ENCODE data around the gene LENG1.
A peak's percentile ranks its signal among the peaks of the same experiment; 100 is the strongest.
"Not testable (repeated sequence)": the region's sequence is repeated elsewhere in the genome, so short reads cannot be mapped to it uniquely, and the experiment has no call there.

LENG1 gene

GRCh38 chr19:54159352-54160181, at the start of gene LENG1:
Gene LENG1, minus strand, starts transcription at chr19:54159721. Its CDS starts 26 bp downstream, at chr19:54159695.
- peak; percentile 100 for DNase-seq

- DNase-seq: no peak
These were observed 49.2 kb upstream of the LENG1 start for GRCh38 chr19:54208784-54209057.

- peak; percentile 90 for DNase-seq
These were observed 48.7 kb upstream of the LENG1 start for GRCh38 chr19:54207983-54208783.

- no peak for DNase-seq
These were observed 48.1 kb upstream of the LENG1 start for GRCh38 chr19:54207676-54207982.

DNA sequence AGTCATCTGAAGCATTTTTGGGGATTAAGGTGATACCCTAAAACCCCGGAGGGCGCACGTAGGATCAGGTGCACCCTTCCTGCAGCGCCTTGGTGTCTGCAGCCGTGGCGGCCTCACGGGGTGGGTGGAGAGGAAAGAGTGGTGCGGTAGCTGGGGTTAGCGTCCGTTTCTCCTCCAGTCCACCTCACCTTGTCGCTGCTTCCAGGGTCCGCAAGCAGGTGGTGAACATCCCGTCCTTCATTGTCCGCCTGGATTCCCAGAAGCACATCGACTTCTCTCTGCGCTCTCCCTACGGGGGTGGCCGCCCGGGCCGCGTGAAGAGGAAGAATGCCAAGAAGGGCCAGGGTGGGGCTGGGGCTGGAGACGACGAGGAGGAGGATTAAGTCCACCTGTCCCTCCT, 47.7 kb upstream of the LENG1 start:
- DNase-seq: not testable (repeated sequence)

GRCh38 chr19:54206831-54207177, 47.3 kb upstream of the LENG1 start:
- DNase-seq: no peak

DNA sequence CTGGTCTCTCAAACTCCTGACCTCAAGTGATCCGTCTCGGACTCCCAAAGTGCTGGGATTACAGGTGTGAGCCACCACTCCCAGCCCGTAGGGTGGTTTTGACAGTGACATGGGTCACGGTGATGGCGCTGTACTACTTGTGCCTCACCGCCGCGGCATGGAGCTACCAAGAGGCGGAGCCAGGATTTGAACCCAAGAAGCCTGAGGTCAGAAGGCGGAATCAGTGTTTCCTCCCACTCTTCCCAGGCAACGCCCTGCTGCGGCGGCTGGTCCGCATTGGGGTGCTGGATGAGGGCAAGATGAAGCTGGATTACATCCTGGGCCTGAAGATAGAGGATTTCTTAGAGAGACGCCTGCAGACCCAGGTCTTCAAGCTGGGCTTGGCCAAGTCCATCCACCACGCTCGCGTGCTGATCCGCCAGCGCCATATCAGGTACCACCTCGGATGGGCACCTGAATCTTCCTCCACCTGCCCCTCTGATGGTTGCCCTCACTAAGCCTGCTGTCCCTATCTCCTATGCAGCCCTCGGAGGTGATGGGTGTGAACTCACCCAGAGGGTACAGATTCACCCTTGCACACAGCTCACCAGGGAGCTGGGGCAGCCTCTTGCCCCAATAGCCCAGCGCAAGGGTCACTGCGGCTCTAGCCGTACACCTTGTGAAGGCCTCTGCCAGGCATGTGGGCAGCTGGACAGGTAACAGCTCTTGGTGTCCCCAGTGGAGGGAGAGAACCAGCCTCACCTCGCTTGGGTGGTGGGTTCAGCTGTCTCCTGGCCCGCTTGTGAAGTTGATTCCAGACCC, 46.7 kb upstream of the LENG1 start:
- no peak for DNase-seq

DNA sequence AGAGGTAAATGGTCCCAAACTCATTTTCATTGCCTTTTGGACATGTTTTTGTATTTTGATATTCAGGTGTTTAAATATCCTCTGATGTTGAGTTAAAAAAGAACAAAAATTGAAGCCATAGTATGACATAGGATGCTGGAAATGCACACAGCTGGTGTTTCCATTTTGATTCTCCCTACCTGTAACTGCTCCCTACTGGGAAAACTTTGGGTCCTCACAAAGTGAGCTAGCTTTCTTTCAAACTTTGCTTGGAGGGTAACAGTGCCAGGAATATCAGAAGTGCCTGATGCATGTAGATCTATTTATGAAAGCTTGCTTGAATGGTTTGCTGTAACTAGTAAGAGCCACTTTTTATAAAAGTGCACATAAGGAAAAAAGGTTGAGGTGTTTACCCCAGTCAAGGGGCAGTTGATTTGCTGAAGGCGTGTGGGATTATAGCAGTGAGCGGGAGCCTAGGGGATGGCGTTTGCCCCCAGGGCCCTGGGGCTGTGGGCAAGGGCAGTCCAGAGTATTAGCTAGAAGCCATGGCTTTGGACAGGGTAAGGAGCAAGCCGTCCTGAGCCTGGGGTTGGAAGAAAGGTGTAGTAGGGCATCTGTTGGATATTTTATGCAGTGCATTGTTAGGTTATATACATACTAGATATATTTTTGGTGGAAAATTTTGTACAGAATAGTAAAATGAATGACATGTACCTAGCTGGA, 45.4 kb upstream of the LENG1 start:
- DNase-seq: no peak

GRCh38 chr19:54203151-54203611, 43.7 kb upstream of the LENG1 start:
- DNase-seq: no peak

- no peak for DNase-seq
These were observed 42.5 kb upstream of the LENG1 start for GRCh38 chr19:54201980-54202379.

DNA sequence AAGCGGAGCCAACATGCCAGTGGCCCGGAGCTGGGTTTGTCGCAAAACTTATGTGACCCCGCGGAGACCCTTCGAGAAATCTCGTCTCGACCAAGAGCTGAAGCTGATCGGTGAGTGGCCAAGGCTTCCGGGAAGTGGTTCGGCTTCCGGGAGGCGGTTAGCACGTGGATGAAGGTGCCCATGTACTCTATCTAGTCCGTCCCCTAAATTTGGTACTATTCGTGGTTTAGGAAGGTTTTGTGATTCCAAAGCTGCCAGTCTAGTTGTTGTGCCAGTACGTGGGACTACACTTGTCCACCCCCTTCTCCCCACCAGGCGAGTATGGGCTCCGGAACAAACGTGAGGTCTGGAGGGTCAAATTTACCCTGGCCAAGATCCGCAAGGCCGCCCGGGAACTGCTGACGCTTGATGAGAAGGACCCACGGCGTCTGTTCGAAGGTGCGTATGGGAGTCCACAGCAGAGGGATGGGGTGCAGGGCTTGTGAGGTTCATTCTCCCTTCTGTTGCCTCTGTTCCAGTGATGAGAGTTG, 41.7 kb upstream of the LENG1 start:
- DNase-seq: no peak

DNA sequence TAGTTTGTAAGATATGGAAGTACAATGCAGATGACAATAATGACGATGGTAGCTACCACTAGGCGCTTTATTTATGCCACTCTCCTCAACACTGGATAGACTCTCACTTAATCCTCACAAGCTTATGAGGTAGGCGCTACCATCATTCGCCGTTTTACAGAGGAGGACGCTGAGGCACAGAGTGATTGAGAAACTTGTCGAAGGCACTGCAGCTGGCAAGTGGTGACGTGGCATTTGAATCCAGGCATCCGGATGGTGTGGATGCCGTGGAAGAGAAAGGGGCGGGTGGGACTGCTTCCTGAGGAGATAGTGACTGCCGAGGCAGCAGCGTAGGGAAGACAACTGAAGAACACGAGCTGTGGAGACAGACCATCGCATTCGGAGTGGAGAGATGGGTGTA, 39.9 kb upstream of the LENG1 start:
- DNase-seq: no peak

- DNase-seq: no peak
These were observed 37.6 kb upstream of the LENG1 start for GRCh38 chr19:54197121-54197520.

- no peak for DNase-seq
These were observed 37.0 kb upstream of the LENG1 start for GRCh38 chr19:54196536-54196935.

GRCh38 chr19:54194463-54194862, 34.9 kb upstream of the LENG1 start:
- not testable (repeated sequence) for DNase-seq

DNA sequence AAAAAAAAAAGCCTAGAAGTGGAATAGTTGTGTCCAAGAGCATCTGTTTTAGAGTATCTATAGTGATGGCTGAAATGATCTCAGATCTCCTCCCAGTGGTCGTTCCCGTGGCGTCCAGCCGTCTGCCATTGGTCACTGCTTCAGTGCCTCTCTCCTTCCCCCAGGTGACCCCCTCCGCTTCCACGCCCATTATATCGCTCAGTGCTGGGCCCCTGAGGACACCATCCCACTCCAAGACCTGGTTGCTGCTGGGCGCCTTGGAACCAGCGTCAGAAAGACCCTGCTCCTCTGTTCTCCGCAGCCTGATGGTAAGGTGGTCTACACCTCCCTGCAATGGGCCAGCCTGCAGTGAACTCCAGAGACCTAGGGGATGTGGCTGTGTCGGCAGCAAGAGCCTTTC, 33.5 kb upstream of the LENG1 start:
- no peak for DNase-seq

- no peak for DNase-seq
These were observed 32.4 kb upstream of the LENG1 start for GRCh38 chr19:54191811-54192453.

DNA sequence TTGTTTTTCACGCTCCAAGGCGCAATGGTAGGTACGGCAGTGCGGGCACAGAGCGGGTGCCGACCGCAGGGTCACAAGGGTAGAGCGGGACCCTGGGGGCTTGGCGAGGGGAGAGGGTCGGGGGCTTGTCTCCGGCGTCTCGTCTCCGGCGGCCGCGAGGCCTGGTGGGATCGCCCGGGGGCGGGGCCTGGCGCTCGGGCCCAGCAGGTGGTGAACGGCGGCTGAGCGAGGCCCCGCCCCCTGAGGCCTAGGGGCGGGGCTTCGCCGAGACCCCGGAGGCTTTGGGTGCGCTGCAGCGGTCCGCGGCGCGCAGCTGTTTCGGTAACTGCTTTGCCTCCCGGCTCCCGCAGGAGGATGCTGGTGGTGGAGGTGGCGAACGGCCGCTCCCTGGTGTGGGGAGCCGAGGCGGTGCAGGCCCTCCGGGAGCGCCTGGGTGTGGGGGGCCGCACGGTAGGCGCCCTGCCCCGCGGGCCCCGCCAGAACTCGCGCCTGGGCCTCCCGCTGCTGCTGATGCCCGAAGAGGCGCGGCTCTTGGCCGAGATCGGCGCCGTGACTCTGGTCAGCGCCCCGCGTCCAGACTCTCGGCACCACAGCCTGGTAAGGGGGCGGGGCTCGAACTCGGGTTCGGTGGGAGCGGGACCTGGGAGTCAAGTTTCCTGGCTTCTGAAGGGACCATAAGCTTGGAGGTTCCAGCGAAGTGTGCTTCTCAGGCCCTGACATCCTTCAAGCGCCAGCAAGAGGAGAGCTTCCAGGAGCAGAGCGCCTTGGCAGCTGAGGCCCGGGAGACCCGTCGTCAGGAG, 31.7 kb upstream of the LENG1 start, which contains the start of gene TSEN34:
TSS of gene TSEN34 (plus strand) at position 298 of the 800 bp plus-strand sequence. CDS start at position 355, 57 bp downstream.
- peak; percentile 80 for DNase-seq

DNA sequence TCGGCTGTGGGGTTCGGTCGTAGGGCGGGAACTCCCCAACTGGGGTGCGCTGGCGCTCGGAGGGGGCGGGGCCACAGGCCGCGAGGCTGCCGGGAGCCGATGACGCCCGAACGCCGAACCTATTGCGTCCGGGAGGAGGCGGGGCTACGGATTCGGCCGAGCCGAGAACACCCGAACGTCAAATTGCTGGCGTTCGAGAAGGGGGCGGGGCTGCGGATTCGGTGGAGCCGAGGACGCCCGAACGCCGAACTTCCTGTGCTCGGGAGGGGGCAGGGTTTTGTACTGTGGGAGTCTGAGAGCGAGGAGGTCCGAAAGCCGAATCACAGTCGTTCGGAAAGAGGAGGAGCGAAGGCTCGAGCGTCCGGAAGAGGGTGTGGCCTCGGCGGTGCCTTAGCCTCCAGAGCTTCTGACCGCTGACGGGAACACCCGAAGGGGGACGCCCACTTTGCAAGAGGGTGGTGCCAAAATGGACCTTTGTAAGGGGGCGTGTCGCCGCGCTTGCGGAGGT, 31.0 kb upstream of the LENG1 start:
- DNase-seq: peak; percentile 99

DNA sequence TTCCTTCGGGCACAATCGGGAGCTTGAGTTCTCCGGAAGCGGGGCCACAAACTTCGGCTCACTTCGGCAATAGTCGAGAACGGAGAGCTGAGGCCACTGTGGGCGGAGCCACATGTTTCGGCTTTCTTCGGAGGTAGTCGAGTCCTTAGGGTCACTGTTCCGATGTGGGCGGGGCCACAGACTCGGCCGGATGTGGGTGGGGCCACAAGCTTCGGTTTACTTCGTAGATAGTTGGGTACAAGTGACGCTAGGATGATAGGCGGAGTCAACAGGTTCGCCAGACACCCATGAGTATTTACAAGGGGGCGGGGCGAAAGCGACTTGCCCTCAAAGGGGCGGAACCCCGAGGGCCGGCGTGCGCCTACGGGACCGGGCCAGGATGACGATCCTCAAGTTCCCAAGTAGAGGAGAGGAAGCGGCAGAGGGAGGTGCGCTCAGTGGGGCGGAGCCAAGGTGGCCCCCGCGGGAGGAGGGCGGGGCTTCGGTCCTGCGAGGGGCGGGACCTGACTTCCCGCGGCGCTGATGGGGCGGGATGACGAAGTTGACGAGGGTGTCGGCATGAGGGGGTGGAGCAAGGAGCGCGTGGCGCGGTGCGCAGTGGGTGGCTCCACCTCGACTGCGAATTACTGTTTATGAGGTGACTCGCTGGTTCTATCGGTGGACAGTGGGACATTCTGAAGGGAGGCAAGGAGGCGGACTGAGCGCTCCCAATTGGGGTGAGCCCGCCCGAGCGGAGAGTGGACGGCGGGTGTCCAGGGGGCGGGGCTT, 30.4 kb upstream of the LENG1 start:
- DNase-seq: peak; percentile 99
